ENCODE data around the gene MAGOHB. TPM values are rescaled to one million over a fixed set of nuclear protein-coding genes. Genes with fewer than 3 reads are reported as not detected.
"Not testable (repeated sequence)": the region's sequence is repeated elsewhere in the genome, so short reads cannot be mapped to it uniquely, and the experiment has no call there.

The MAGOHB gene
- total and polyA plus RNA-seq, 4 experiments from 2014 or later = 19.3 to 58.2 (median 36.0) TPM

GRCh38 chr12:10612984-10613348, 443 bp downstream of the MAGOHB start:
- Histone ChIP-seq H3K36me3 (ENCODE audit: insufficient read depth, low read length) (peaks cover 15% of the 10 kb centered on the region), H3K27ac (ENCODE audit: low read depth, low read length) (peak overlapping the region; percentile 93), H3K27me3 (ENCODE audit: insufficient read depth, low read length) (no peaks in the 10 kb centered on the region), H3K4me3 (ENCODE audit: low read length in 2 of 2) (peak overlapping the region; percentile 92 to 96), H3K4me1 (ENCODE audit: insufficient read depth, low read length) (peaks cover 22% of the 10 kb centered on the region), H3K9me3 (ENCODE audit: control insufficient read depth in 1 of 2, low read length in 2 of 2) (no peaks in the 10 kb centered on the region)
- intact Hi-C loops (cut with micrococcal nuclease) = loop anchor here (1.0 to 5.0 kb wide), 6 partner anchors 60 to 746 kb away; partner anchors contain the start of genes CLEC2B, GABARAPL1 and SMIM10L1
- CTCF ChIA-PET (ENCODE audit: partially characterized antibody) = no interaction called here
- Mint-ChIP-seq H3K36me3 (peaks cover 23 to 28% of the 10 kb centered on the region in 2 donors), H3K27me3 (peaks cover 4 to 8% of the 10 kb centered on the region in 2 donors), H3K4me1 (peaks cover 20 to 36% (median 27%) of the 10 kb centered on the region in 4 donors), H3K27ac (peak overlapping the region; percentile 99 to 100 (median 100)), H3K4me3 (peak overlapping the region; percentile 99 to 100 (median 100)), H3K9me3 (peaks cover 0 to 4% (median 0%) of the 10 kb centered on the region in 8 donors)
- DNase-seq = peak in 1 of 5 donors; percentile 27
- POLR2A ChIA-PET (ENCODE audit: partially characterized antibody) = interaction anchor here (1.0 to 2.5 kb wide), 4 partner anchors 246 to 400 kb away, joined by 4 to 18 read pairs (median 9); partner anchors contain the start of gene GABARAPL1

GRCh38 chr12:10612110-10612509, 1.3 kb downstream of the MAGOHB start:
- CTCF ChIA-PET (ENCODE audit: partially characterized antibody) = no interaction called here
- Mint-ChIP-seq H3K4me3 (peak overlapping the region; percentile 99 to 100 (median 100)), H3K4me1 (peaks cover 20 to 36% (median 27%) of the 10 kb centered on the region in 4 donors), H3K27me3 (peaks cover 1 to 6% of the 10 kb centered on the region in 2 donors), H3K36me3 (peaks cover 31 to 36% of the 10 kb centered on the region in 2 donors), H3K9me3 (peaks cover 0 to 4% (median 0%) of the 10 kb centered on the region in 8 donors), H3K27ac (peak overlapping the region in 6 of 7 donors; percentile 99 to 100 (median 100))
- intact Hi-C loops (cut with micrococcal nuclease) = loop anchor here (2.0 to 5.0 kb wide), 3 partner anchors 61 to 745 kb away; partner anchors contain the start of genes CLEC2B and SMIM10L1
- Histone ChIP-seq H3K36me3 (ENCODE audit: insufficient read depth, low read length) (peaks cover 20% of the 10 kb centered on the region), H3K27me3 (ENCODE audit: insufficient read depth, low read length) (no peaks in the 10 kb centered on the region), H3K27ac (ENCODE audit: low read depth, low read length) (peak overlapping the region; percentile 93), H3K4me3 (ENCODE audit: low read length in 2 of 2) (peak overlapping the region in 1 of 2 donors; percentile 92), H3K9me3 (ENCODE audit: control insufficient read depth in 1 of 2, low read length in 2 of 2) (no peaks in the 10 kb centered on the region), H3K4me1 (ENCODE audit: insufficient read depth, low read length) (peaks cover 22% of the 10 kb centered on the region)
- no peak for DNase-seq
- POLR2A ChIA-PET (ENCODE audit: partially characterized antibody) = no interaction called here

GRCh38 chr12:10611258-10611657, 2.2 kb downstream of the MAGOHB start:
- H3K9me3 ChIP-seq (ENCODE audit: control insufficient read depth in 1 of 2, low read length in 2 of 2); H3K27me3 ChIP-seq (ENCODE audit: insufficient read depth, low read length); H3K9me3 Mint-ChIP-seq; H3K4me3 ChIP-seq (ENCODE audit: low read length in 2 of 2); H3K27me3 Mint-ChIP-seq; POLR2A ChIA-PET (ENCODE audit: partially characterized antibody); DNase-seq; H3K27ac ChIP-seq (ENCODE audit: low read depth, low read length): not testable (repeated sequence)
- CTCF ChIA-PET (ENCODE audit: partially characterized antibody) = interaction anchor here (0.6 to 0.9 kb wide), 3 partner anchors 46 to 459 kb away, joined by 3 read pairs; no protein-coding TSS in a partner anchor
- peaks cover 24% of the 10 kb centered on the region for H3K36me3 ChIP-seq (ENCODE audit: insufficient read depth, low read length)
- peaks cover 33 to 40% of the 10 kb centered on the region in 2 donors for H3K36me3 Mint-ChIP-seq
- intact Hi-C loops (cut with micrococcal nuclease) = loop anchor here (5.0 kb wide), 2 partner anchors 561 to 744 kb away; partner anchors contain the start of genes CLEC2B and SMIM10L1
- peak overlapping the region in 1 of 8 donors; percentile 39 for H3K4me3 Mint-ChIP-seq
- H3K4me1 Mint-ChIP-seq = peaks cover 20 to 36% (median 27%) of the 10 kb centered on the region in 4 donors
- H3K27ac Mint-ChIP-seq = peak overlapping the region in 3 of 7 donors; percentile 48 to 100 (median 53)
- H3K4me1 ChIP-seq (ENCODE audit: insufficient read depth, low read length) = peaks cover 22% of the 10 kb centered on the region

GRCh38 chr12:10610188-10610587, 3.2 kb downstream of the MAGOHB start:
- peaks cover 0 to 5% of the 10 kb centered on the region in 2 donors for H3K27me3 Mint-ChIP-seq
- intact Hi-C loops (cut with micrococcal nuclease) = loop anchor here (5.0 kb wide), 2 partner anchors 562 to 743 kb away; partner anchors contain the start of genes CLEC2B and SMIM10L1
- POLR2A ChIA-PET (ENCODE audit: partially characterized antibody) = no interaction called here
- peaks cover 24% of the 10 kb centered on the region for H3K36me3 ChIP-seq (ENCODE audit: insufficient read depth, low read length)
- H3K4me1 Mint-ChIP-seq = peaks cover 20 to 36% (median 27%) of the 10 kb centered on the region in 4 donors
- H3K9me3 ChIP-seq (ENCODE audit: control insufficient read depth in 1 of 2, low read length in 2 of 2) = no peaks in the 10 kb centered on the region
- H3K4me3 ChIP-seq (ENCODE audit: low read length in 2 of 2) = no peak overlapping the region
- peaks cover 22% of the 10 kb centered on the region for H3K4me1 ChIP-seq (ENCODE audit: insufficient read depth, low read length)
- peaks cover 0 to 4% (median 0%) of the 10 kb centered on the region in 8 donors for H3K9me3 Mint-ChIP-seq
- DNase-seq = no peak
- H3K27me3 ChIP-seq (ENCODE audit: insufficient read depth, low read length) = no peaks in the 10 kb centered on the region
- H3K36me3 Mint-ChIP-seq = peaks cover 36 to 46% of the 10 kb centered on the region in 2 donors
- CTCF ChIA-PET (ENCODE audit: partially characterized antibody) = interaction anchor here (0.6 kb wide), 1 partner anchor 70 kb away, joined by 3 read pairs; no protein-coding TSS in a partner anchor
- H3K27ac Mint-ChIP-seq = no peak overlapping the region
- no peak overlapping the region for H3K4me3 Mint-ChIP-seq
- H3K27ac ChIP-seq (ENCODE audit: low read depth, low read length) = no peak overlapping the region

GRCh38 chr12:10607885-10608458, 5.4 kb downstream of the MAGOHB start:
- intact Hi-C loops (cut with micrococcal nuclease) = no loop called here
- Histone ChIP-seq H3K4me3 (ENCODE audit: low read length in 2 of 2) (no peak overlapping the region), H3K27ac (ENCODE audit: low read depth, low read length) (no peak overlapping the region), H3K9me3 (ENCODE audit: control insufficient read depth in 1 of 2, low read length in 2 of 2) (no peaks in the 10 kb centered on the region), H3K27me3 (ENCODE audit: insufficient read depth, low read length) (no peaks in the 10 kb centered on the region), H3K36me3 (ENCODE audit: insufficient read depth, low read length) (peaks cover 24% of the 10 kb centered on the region), H3K4me1 (ENCODE audit: insufficient read depth, low read length) (peaks cover 13% of the 10 kb centered on the region)
- ChIA-PET CTCF (ENCODE audit: partially characterized antibody) (interaction anchor here (0.5 kb wide), 1 partner anchor 1969 kb away, joined by 3 read pairs; no protein-coding TSS in a partner anchor), POLR2A (ENCODE audit: partially characterized antibody) (interaction anchor here (0.8 kb wide), 1 partner anchor 395 kb away, joined by 4 read pairs; the partner anchor contains the start of gene GABARAPL1)
- Mint-ChIP-seq H3K4me3 (no peak overlapping the region), H3K27ac (no peak overlapping the region), H3K36me3 (peaks cover 39 to 43% of the 10 kb centered on the region in 2 donors), H3K9me3 (no peaks in the 10 kb centered on the region), H3K27me3 (no peaks in the 10 kb centered on the region), H3K4me1 (peaks cover 11 to 21% (median 18%) of the 10 kb centered on the region in 4 donors)
- no peak for DNase-seq

GRCh38 chr12:10601860-10602259, 11.5 kb downstream of the MAGOHB start:
- POLR2A ChIA-PET (ENCODE audit: partially characterized antibody) = no interaction called here

GRCh38 chr12:10600988-10601387, 12.4 kb downstream of the MAGOHB start:
- Histone ChIP-seq H3K27me3 (ENCODE audit: insufficient read depth, low read length) (no peaks in the 10 kb centered on the region), H3K36me3 (ENCODE audit: insufficient read depth, low read length) (no peaks in the 10 kb centered on the region), H3K27ac (ENCODE audit: low read depth, low read length) (no peak overlapping the region), H3K9me3 (ENCODE audit: control insufficient read depth in 1 of 2, low read length in 2 of 2) (no peaks in the 10 kb centered on the region), H3K4me1 (ENCODE audit: insufficient read depth, low read length) (no peaks in the 10 kb centered on the region), H3K4me3 (ENCODE audit: low read length in 2 of 2) (no peak overlapping the region)
- Mint-ChIP-seq H3K36me3 (peaks cover 31 to 43% of the 10 kb centered on the region in 2 donors), H3K4me1 (peaks cover 0 to 5% (median under 1%) of the 10 kb centered on the region in 4 donors), H3K9me3 (no peaks in the 10 kb centered on the region), H3K27ac (no peak overlapping the region), H3K4me3 (no peak overlapping the region), H3K27me3 (no peaks in the 10 kb centered on the region)
- intact Hi-C loops (cut with micrococcal nuclease) = no loop called here
- DNase-seq = no peak
- ChIA-PET CTCF (ENCODE audit: partially characterized antibody) (no interaction called here), POLR2A (ENCODE audit: partially characterized antibody) (no interaction called here)

More at GRCh38 chr12:10601860-10602259, 11.5 kb downstream of the MAGOHB start:
- intact Hi-C loops (cut with micrococcal nuclease) = no loop called here
- Mint-ChIP-seq H3K4me3 (no peak overlapping the region), H3K27ac (no peak overlapping the region), H3K9me3 (no peaks in the 10 kb centered on the region), H3K27me3 (no peaks in the 10 kb centered on the region), H3K4me1 (peaks cover 0 to 5% (median under 1%) of the 10 kb centered on the region in 4 donors), H3K36me3 (peaks cover 22 to 40% of the 10 kb centered on the region in 2 donors)
- CTCF ChIA-PET (ENCODE audit: partially characterized antibody) = no interaction called here
- Histone ChIP-seq H3K27me3 (ENCODE audit: insufficient read depth, low read length) (no peaks in the 10 kb centered on the region), H3K27ac (ENCODE audit: low read depth, low read length) (no peak overlapping the region), H3K4me1 (ENCODE audit: insufficient read depth, low read length) (no peaks in the 10 kb centered on the region), H3K36me3 (ENCODE audit: insufficient read depth, low read length) (peaks cover 2% of the 10 kb centered on the region), H3K9me3 (ENCODE audit: control insufficient read depth in 1 of 2, low read length in 2 of 2) (no peaks in the 10 kb centered on the region), H3K4me3 (ENCODE audit: low read length in 2 of 2) (no peak overlapping the region)
- no peak for DNase-seq

Data from CD4-positive, alpha-beta memory T cell (primary cell).